HepG2 (cell line): ENCODE results near the gene CCDC33. TPM values are rescaled to one million over a fixed set of nuclear protein-coding genes. Genes with fewer than 3 reads are reported as not detected.

ENCODE experiments used
- ATAC-seq: fragments of 200-7000 bp; cut with Tn5 transposase; 3 replicates; pipeline ENCODE4 v1.9.1; 2020; ENCODE audit warnings: mild to moderate bottlenecking, moderate library complexity
- BruUV-seq: library from RNA; stranded (reverse); fragments of 400-500 nt; replicated peaks from 2 replicates; lab custom pipeline; 2021; lab: Mats Ljungman, UMichigan
- CTCF ChIA-PET: fragments of 300-600 bp; formaldehyde crosslinking; extraction: SDS; loops from one replicate; lab custom pipeline; 2021; ENCODE audit warnings: low total read pairs, inconsistent platforms, low intra/inter-chr PET ratio; lab: Yijun Ruan, JAX
- POLR2A ChIA-PET: fragments of 350-600 bp; sonication (Branson Sonifier 250); formaldehyde crosslinking; loops from one replicate; lab custom pipeline; 2020; ENCODE audit warnings: antibody characterized with exemption, inconsistent platforms; lab: Yijun Ruan, JAX
- DNase-seq: peaks from one replicate; pipeline ENCODE4 v3.0.0-alpha.2; 2015; ENCODE audit warnings: low spot score
- FAIRE-seq: peaks from 3 replicates; lab custom pipeline; 2011; peaks lifted over from hg19 to GRCh38; lab: Jason Lieb, UNC
- H2AFZ ChIP-seq: one replicate; pipeline ENCODE4 v1.6.1; 2011; ENCODE audit warnings: low read length, inconsistent platforms
- H3K27ac ChIP-seq: fragments of 300-600 bp; 3 replicates; pipeline ENCODE4 v1.8.0; 2011; ENCODE audit warnings: mixed run types, mild to moderate bottlenecking, mixed read lengths, low read length, inconsistent platforms; ENCODE audit not compliant: insufficient read depth; ENCODE audit errors: extremely low read length
- H3K27me3 ChIP-seq, 2 experiments: fragments of 200-600 bp in 1 of 2; 2 replicates in 1 of 2; 3 replicates in 1 of 2; pipeline versions ENCODE4 v1.6.0 to v1.8.0; 2011; ENCODE audit warnings: low read length in 2 of 2, mild to moderate bottlenecking in 2 of 2, moderate library complexity in 2 of 2, inconsistent platforms in 1 of 2; ENCODE audit not compliant: insufficient read depth in 2 of 2, control insufficient read depth in 1 of 2
- H3K36me3 ChIP-seq, 2 experiments: fragments of 200-600 bp in 1 of 2; replicated peaks in 1 of 2; 2 replicates in 1 of 2; 3 replicates in 1 of 2; pipeline versions ENCODE4 v1.5.1 to v1.8.0; 2011; ENCODE audit warnings: low read length in 2 of 2, inconsistent platforms in 1 of 2; ENCODE audit not compliant: insufficient read depth in 2 of 2, control insufficient read depth in 1 of 2
- H3K4me1 ChIP-seq: 2 replicates; pipeline ENCODE4 v1.5.1; 2012; ENCODE audit warnings: low read length, inconsistent platforms; ENCODE audit not compliant: insufficient read depth
- H3K4me2 ChIP-seq: 2 replicates; pipeline ENCODE4 v1.6.0; 2011; ENCODE audit warnings: low read depth, low read length, inconsistent platforms
- H3K4me3 ChIP-seq, 3 experiments: fragments of 200-600 bp in 1 of 3; sonication (generic), shearing (Covaris generic) in 1 of 3; replicated peaks in 1 of 3; 2 replicates each; pipeline ENCODE4 v1.5.1; 2011 to 2016; ENCODE audit warnings: low read length in 3 of 3, inconsistent platforms in 2 of 3, low read depth in 2 of 3, mild to moderate bottlenecking in 2 of 3, control low read depth in 1 of 3, mixed read lengths in 1 of 3; ENCODE audit not compliant: insufficient read depth in 1 of 3
- H3K79me2 ChIP-seq: one replicate; pipeline ENCODE4 v1.6.1; 2011; ENCODE audit warnings: low read length, inconsistent platforms; ENCODE audit not compliant: insufficient read depth
- H3K9ac ChIP-seq: 2 replicates; pipeline ENCODE4 v1.6.0; 2011; ENCODE audit warnings: mild to moderate bottlenecking, low read depth, low read length, inconsistent platforms; ENCODE audit not compliant: insufficient read depth
- H3K9me3 ChIP-seq: 2 replicates; pipeline ENCODE4 v1.5.1; 2012; ENCODE audit warnings: mild to moderate bottlenecking, low read length
- H4K20me1 ChIP-seq: 2 replicates; pipeline ENCODE4 v1.6.0; 2011; ENCODE audit warnings: inconsistent platforms, mild to moderate bottlenecking, low read length, moderate library complexity; ENCODE audit not compliant: insufficient read depth
- MAZ ChIP-seq, 2 experiments: sonication (generic) in 1 of 2; formaldehyde crosslinking in 1 of 2; IDR thresholded peaks; 2 replicates each; pipeline versions ENCODE4 v1.5.0 to v1.6.1; 2012 to 2020; ENCODE audit warnings: low read depth in 2 of 2, mild to moderate bottlenecking in 2 of 2, borderline replicate concordance in 1 of 2, improper control_type of control experiment in 1 of 2, low read length in 1 of 2, missing genetic modification reagents in 1 of 2, moderate library complexity in 1 of 2
- MBNL3 ChIP-seq: fragments of 250-450 bp; sonication (Bioruptor Pico); conservative IDR thresholded peaks from 2 replicates; pipeline ENCODE4 v1.8.0; 2022; ENCODE audit warnings: mild to moderate bottlenecking, inconsistent platforms
- PRDM10 ChIP-seq: sonication (generic); formaldehyde crosslinking; IDR thresholded peaks from 2 replicates; pipeline ENCODE4 v1.4.0; 2020; ENCODE audit warnings: low read depth, missing genetic modification reagents
- PTBP1 ChIP-seq: fragments of 200-400 bp; formaldehyde crosslinking; IDR thresholded peaks from 2 replicates; pipeline ENCODE4 v1.6.1; 2018; ENCODE audit warnings: low read length, low read depth; ENCODE audit not compliant: poor library complexity, severe bottlenecking
- TBP ChIP-seq: sonication (generic); formaldehyde crosslinking; IDR thresholded peaks from 2 replicates; pipeline ENCODE4 v1.5.0; 2020; ENCODE audit warnings: missing genetic modification reagents
- ZBTB1 ChIP-seq: sonication (generic); formaldehyde crosslinking; IDR thresholded peaks from 2 replicates; pipeline ENCODE4 v1.4.0; 2020; ENCODE audit warnings: missing genetic modification reagents, borderline replicate concordance
- ZNF367 ChIP-seq: sonication (generic); formaldehyde crosslinking; IDR thresholded peaks from 2 replicates; pipeline ENCODE4 v1.4.0; 2020; ENCODE audit warnings: missing genetic modification reagents, borderline replicate concordance
- ZNF547 ChIP-seq: sonication (generic); formaldehyde crosslinking; IDR thresholded peaks from 2 replicates; pipeline ENCODE4 v1.5.1; 2020; ENCODE audit warnings: mild to moderate bottlenecking, missing genetic modification reagents
- ZNF619 ChIP-seq: sonication (generic); formaldehyde crosslinking; IDR thresholded peaks from 2 replicates; pipeline ENCODE4 v1.4.0; 2020; ENCODE audit warnings: mild to moderate bottlenecking, missing genetic modification reagents
- ZNF709 ChIP-seq: sonication (generic); formaldehyde crosslinking; IDR thresholded peaks from 2 replicates; pipeline ENCODE4 v1.5.0; 2020; ENCODE audit warnings: mild to moderate bottlenecking, missing genetic modification reagents
- ZSCAN31 ChIP-seq: sonication (generic); formaldehyde crosslinking; IDR thresholded peaks from 2 replicates; pipeline ENCODE4 v1.5.0; 2020; ENCODE audit warnings: low read depth, mild to moderate bottlenecking, missing genetic modification reagents
- ZSCAN9 ChIP-seq: IDR thresholded peaks from 2 replicates; pipeline ENCODE4 v1.6.1; 2016; ENCODE audit warnings: borderline replicate concordance
- WGBS: methylation state at CpG from one replicate; pipeline ENCODE4 v1.1.6; 2017; ENCODE audit warnings: low lambda C conversion rate; 5-methylcytosine and 5-hydroxymethylcytosine counted together
- in situ Hi-C: cut with HindIII; loops from 2 replicates; pipeline ENCODE4 v1.10.0; 2017; ENCODE audit warnings: low pct_unique_long_range_greater_than_20kb; ENCODE audit not compliant: extremely low pct_ligation_motif_present
- intact Hi-C: fragments of 100-400 bp; cut with micrococcal nuclease; formaldehyde crosslinking; loops from one replicate; pipeline ENCODE4 v1.10.0; 2022; ENCODE audit not compliant: unreplicated experiment
- polyA plus RNA-seq, 8 experiments: library from polyadenylated mRNA; depleted of rRNA in 3 of 8; stranded (reverse) in 7 of 8; unstranded in 1 of 8; fragments of >200 nt; fragmentation: Illumina TruSeq in 4 of 8; extraction: Trizol in 4 of 8; gene quantifications; 2 replicates each; pipeline versions ENCODE4 v1.2.1 to v1.2.3, GENCODE V29; 2011 to 2016; ENCODE audit warnings: low read depth in 4 of 8, missing spikeins in 1 of 8, mixed read lengths in 1 of 8; ENCODE audit not compliant: insufficient read depth in 1 of 8
- total RNA-seq, 5 experiments: library from RNA; depleted of rRNA; stranded (reverse); fragments of >200 nt; fragmentation: Illumina TruSeq; extraction: Trizol; gene quantifications; 2 replicates each; pipeline ENCODE4 v1.2.3, GENCODE V29; 2016; ENCODE audit warnings: low read depth in 1 of 5
- TF ChIP-seq, protein P1 (sequence below): sonication (generic); formaldehyde crosslinking; IDR thresholded peaks from 2 replicates; pipeline ENCODE4 v1.9.0; 2021; ENCODE audit warnings: missing genetic modification reagents, mild to moderate bottlenecking, borderline replicate concordance
- TF ChIP-seq, protein P2 (sequence below): sonication (generic); formaldehyde crosslinking; IDR thresholded peaks from 2 replicates; pipeline ENCODE4 v1.5.0; 2020; ENCODE audit warnings: mild to moderate bottlenecking, missing genetic modification reagents

Gene CCDC33
- total and polyA plus RNA-seq, 2 of the 13 experiments (the other 11 are each of a cell fraction or from before 2014, with no cell fraction given), result 0.30 TPM; not detected in 1

DNA sequence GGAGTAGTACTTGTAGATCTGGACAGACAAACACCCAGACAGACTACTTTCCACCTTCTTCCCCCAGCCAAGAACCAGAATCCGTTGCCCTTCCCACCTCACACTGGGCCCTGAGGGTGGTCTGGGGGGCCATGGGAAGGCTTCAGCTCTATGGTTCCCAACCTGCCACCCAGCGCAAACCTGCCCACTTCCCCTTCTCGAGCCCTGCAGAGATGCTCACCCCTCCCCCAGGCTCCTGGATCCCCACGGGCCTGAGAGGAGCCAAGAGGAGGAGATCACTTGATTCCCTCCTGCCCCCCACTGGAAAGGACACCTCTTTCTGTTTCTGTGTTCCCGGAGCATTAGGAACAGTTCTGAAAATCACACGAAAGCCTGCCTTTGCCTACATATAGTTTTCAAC lies 42.2 kb upstream of the CCDC33 start (continued):
- TF ChIP-seq, protein P1, sequence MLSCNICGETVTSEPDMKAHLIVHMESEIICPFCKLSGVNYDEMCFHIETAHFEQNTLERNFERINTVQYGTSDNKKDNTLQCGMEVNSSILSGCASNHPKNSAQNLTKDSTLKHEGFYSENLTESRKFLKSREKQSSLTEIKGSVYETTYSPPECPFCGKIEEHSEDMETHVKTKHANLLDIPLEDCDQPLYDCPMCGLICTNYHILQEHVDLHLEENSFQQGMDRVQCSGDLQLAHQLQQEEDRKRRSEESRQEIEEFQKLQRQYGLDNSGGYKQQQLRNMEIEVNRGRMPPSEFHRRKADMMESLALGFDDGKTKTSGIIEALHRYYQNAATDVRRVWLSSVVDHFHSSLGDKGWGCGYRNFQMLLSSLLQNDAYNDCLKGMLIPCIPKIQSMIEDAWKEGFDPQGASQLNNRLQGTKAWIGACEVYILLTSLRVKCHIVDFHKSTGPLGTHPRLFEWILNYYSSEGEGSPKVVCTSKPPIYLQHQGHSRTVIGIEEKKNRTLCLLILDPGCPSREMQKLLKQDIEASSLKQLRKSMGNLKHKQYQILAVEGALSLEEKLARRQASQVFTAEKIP, result no peak
- TF ChIP-seq ZNF547 (CRISPR knock-in tag), result no peak
- TF ChIP-seq MAZ (IDR thresholded peaks at IDR 0.05; ENCODE audit: borderline replicate concordance, low read depth, low read length), result no peak
- TF ChIP-seq MAZ (CRISPR knock-in tag; IDR thresholded peaks at IDR 0.05; ENCODE audit: low read depth), result no peak

- intact Hi-C loops, result no loop called here
- FAIRE-seq (no peak), DNase-seq (no peak), ATAC-seq (no peak)
- Histone ChIP-seq H3K9me3 (no peaks in the 10 kb centered on the region), H3K36me3 (no peaks in the 10 kb centered on the region), H3K27me3 (no peaks in the 10 kb centered on the region), H4K20me1 (no peaks in the 10 kb centered on the region), H3K9ac (no peak overlapping the region), H2AFZ (no peak overlapping the region), H3K4me1 (0 out of 2 replicates have a peak, but pooled peaks cover 8% of the 10 kb centered on the region), H3K79me2 (no peaks in the 10 kb centered on the region), H3K4me3 (no peak overlapping the region), H3K4me2 (no peak overlapping the region), H3K27ac (no peak overlapping the region)
- POLR2A ChIA-PET, result no interaction called here
- 55% methylated on average over 7 of the region's 13 CpGs for WGBS
- in situ Hi-C loops, result no loop called here
- CTCF ChIA-PET, result no interaction called here
- BruUV-seq, result no TSS peak
- TF ChIP-seq ZBTB1 (no peak), PTBP1 (no peak), ZNF367 (CRISPR knock-in tag) (no peak), ZSCAN31 (no peak), ZSCAN9 (CRISPR knock-in tag) (no peak), MBNL3 (CRISPR knock-in tag) (no peak), ZNF709 (no peak), ZNF619 (CRISPR knock-in tag) (no peak), PRDM10 (CRISPR knock-in tag) (no peak), TBP (CRISPR knock-in tag) (no peak)
- TF ChIP-seq, protein P2, sequence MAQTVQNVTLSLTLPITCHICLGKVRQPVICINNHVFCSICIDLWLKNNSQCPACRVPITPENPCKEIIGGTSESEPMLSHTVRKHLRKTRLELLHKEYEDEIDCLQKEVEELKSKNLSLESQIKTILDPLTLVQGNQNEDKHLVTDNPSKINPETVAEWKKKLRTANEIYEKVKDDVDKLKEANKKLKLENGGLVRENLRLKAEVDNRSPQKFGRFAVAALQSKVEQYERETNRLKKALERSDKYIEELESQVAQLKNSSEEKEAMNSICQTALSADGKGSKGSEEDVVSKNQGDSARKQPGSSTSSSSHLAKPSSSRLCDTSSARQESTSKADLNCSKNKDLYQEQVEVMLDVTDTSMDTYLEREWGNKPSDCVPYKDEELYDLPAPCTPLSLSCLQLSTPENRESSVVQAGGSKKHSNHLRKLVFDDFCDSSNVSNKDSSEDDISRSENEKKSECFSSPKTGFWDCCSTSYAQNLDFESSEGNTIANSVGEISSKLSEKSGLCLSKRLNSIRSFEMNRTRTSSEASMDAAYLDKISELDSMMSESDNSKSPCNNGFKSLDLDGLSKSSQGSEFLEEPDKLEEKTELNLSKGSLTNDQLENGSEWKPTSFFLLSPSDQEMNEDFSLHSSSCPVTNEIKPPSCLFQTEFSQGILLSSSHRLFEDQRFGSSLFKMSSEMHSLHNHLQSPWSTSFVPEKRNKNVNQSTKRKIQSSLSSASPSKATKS (CRISPR knock-in tag), result no peak
Measured at GRCh38 chr15:74194572-74195559, 41.3 kb upstream of the CCDC33 start.
